Kidney epithelial cell (primary cell): Measurements from ENCODE around the gene ISM1. TPM values are rescaled to one million over a fixed set of nuclear protein-coding genes. Genes with fewer than 3 reads are reported as not detected.

Experiments
- DNase-seq: peaks from one replicate; pipeline ENCODE4 v3.0.0-alpha.2; 2010; ENCODE audit warnings: low read depth
- H3K27me3 ChIP-seq: 2 replicates; pipeline ENCODE4 v1.6.0; 2011; ENCODE audit warnings: low read length; ENCODE audit not compliant: control insufficient read depth, insufficient read depth
- H3K36me3 ChIP-seq: 2 replicates; pipeline ENCODE4 v1.5.1; 2011; ENCODE audit warnings: low read length; ENCODE audit not compliant: control insufficient read depth, insufficient read depth
- H3K4me3 ChIP-seq: 2 replicates; pipeline ENCODE4 v1.5.1; 2011; ENCODE audit warnings: low read depth, mild to moderate bottlenecking, control low read depth, low read length
- total RNA-seq: library from RNA; depleted of rRNA; stranded (reverse); fragments of >200 nt; gene quantifications from 2 replicates; pipeline ENCODE4 v1.2.3, GENCODE V29; 2015
- TF ChIP-seq, protein P1 (sequence below): IDR thresholded peaks from 2 replicates; pipeline ENCODE4 v1.5.1; 2011; ENCODE audit warnings: mild to moderate bottlenecking, moderate library complexity, low read length, control low read depth, inconsistent platforms; ENCODE audit not compliant: insufficient read depth, poor library complexity, severe bottlenecking

The ISM1 gene
- total RNA-seq, 1 donor from 2014 or later: not detected

DNA sequence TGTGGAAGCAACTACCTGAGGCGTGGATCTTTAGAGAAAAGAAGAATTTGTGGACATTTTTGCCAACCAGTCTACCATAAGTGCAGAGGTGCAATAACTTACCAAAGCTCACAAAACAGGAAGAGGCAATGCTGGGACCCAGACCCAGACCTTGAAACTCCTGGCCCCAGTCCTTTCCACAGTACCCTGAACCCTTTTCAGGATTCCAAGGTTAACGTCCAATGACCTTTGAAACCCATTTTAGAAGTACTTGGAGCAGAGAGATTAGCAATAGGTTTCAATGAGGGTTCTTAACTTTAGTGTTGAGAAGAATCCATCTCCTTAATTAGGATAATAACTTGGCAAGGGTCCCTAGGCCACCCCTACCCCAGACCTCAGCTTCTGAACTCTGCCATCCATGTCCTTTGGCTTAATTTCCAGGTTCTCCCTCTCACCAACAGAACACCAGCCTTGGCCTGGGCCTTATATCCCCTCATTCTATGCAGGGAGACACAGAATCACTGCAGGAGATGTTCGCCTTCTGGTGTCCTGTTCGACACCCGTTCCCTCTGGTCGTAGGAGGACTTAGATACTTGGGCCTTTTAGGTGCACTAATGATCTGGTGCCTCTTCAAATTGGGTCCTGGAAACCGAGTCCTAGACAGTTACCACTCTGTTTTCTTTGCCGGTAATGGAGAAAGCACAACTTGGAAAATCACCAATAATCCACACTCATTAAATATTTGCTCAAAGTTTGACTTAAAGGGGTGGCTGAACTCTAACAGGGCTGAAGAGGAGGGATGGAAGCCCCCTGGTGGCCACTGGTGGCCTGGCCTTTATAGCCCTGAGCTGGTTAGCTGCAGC is 40.6 kb downstream of the ISM1 start:
- Histone ChIP-seq H3K4me3 (no peak overlapping the region), H3K36me3 (no peaks in the 10 kb centered on the region), H3K27me3 (no peaks in the 10 kb centered on the region)
- no peak for DNase-seq
- TF ChIP-seq, protein P1, sequence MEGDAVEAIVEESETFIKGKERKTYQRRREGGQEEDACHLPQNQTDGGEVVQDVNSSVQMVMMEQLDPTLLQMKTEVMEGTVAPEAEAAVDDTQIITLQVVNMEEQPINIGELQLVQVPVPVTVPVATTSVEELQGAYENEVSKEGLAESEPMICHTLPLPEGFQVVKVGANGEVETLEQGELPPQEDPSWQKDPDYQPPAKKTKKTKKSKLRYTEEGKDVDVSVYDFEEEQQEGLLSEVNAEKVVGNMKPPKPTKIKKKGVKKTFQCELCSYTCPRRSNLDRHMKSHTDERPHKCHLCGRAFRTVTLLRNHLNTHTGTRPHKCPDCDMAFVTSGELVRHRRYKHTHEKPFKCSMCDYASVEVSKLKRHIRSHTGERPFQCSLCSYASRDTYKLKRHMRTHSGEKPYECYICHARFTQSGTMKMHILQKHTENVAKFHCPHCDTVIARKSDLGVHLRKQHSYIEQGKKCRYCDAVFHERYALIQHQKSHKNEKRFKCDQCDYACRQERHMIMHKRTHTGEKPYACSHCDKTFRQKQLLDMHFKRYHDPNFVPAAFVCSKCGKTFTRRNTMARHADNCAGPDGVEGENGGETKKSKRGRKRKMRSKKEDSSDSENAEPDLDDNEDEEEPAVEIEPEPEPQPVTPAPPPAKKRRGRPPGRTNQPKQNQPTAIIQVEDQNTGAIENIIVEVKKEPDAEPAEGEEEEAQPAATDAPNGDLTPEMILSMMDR: peak; percentile 78

DNA sequence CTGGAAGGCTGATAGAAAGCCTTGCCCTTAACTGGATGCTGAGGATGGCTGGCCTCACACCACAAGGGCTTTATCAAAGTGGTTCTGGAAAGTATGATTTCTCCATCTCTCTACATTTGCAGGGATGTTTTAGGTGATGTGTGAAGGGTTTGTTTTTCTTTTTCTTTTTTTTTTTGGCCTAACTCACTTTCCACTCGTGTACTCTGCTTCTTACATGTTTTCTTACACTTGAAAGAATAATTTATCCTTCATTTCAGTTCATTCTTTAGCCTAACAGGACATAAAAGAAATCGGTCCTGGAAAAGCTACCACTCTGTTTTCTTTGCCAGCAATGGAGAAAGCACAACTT is 41.2 kb downstream of the ISM1 start:
- H3K36me3 ChIP-seq: no peaks in the 10 kb centered on the region
- TF ChIP-seq, protein P1: no peak
- no peaks in the 10 kb centered on the region for H3K27me3 ChIP-seq
- no peak for DNase-seq
- H3K4me3 ChIP-seq: no peak overlapping the region

DNA sequence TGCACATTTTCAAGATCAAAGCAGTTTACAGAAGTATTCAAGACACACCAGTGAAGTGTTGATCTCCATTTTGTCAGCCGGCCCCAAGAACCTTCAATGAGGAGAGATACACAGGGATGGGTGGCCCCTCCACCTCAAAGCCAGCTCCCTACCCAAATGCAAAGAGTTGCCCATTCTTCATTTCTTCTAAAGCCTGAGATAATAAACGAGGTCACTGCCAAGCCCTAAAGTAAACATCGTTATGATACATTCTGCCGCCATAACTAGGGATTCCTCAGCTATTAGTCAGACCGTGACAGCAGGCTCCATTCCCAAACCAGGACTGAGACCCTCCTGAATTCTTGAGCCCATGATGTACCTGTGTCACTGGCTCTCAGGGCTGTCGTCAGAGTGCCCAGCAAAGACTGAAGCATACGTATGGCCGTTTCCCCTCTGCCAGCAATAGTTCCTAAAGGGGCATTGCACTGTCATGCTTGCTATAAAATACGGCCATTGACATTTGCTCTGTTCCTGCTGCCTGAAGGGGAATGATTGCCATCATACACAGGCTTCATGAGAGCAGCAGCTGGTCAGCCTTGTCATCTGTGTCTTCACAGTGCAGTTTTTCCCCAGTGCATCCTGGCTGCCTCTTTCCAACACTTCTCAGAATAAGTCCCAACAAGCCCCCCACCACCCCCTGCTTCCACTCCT is 41.7 kb downstream of the ISM1 start:
- TF ChIP-seq, protein P1: no peak
- Histone ChIP-seq H3K4me3 (no peak overlapping the region), H3K27me3 (no peaks in the 10 kb centered on the region), H3K36me3 (no peaks in the 10 kb centered on the region)
- no peak for DNase-seq

DNA sequence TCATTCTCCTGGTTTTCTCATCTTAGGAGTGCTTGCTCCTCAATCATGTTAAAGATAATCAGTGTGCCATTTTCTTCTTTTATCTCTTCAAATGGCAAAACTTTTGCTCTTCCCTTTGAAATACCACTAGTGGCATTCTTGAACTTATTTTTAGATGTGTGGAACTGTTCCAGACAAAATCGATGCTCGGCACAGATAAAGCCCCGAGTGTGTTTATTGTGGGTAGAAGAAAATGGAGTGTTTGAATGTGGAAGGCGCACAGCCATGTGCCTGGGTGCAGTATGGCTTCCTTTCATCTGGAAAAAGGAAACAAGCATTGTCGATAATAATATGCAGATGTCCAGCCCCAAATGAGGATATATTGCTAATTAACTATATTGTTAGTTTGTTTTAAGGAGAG is 42.4 kb downstream of the ISM1 start:
- no peaks in the 10 kb centered on the region for H3K27me3 ChIP-seq
- DNase-seq: no peak
- no peak overlapping the region for H3K4me3 ChIP-seq
- TF ChIP-seq, protein P1: no peak
- H3K36me3 ChIP-seq: no peaks in the 10 kb centered on the region

DNA sequence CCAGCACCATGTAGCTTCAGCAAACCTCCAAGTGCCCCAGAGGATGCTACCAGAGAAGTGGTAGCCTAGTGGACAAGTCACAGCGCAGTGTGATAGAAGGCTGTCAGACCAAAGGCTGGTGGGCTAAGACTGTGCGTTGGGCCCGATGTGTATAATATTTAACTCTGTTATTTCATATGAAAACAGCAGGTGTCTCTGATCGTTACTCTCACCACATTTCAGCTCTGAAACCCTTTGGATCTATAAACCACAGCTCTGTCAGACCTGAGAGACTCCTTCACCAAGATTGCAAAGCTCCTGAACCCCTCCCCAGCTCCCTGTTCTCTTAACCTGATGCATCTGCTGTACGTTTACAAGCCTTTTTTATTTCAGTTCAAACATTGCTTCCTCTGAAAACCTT is 43.8 kb downstream of the ISM1 start:
- TF ChIP-seq, protein P1: no peak
- Histone ChIP-seq H3K36me3 (no peaks in the 10 kb centered on the region), H3K4me3 (no peak overlapping the region), H3K27me3 (no peaks in the 10 kb centered on the region)
- DNase-seq: no peak
